NCI-H187 treated with DMSO at 0.1 percent for 48 hours (cell line): ENCODE measurements around the gene PRRX2.
"Not testable (repeated sequence)": the region's sequence is repeated elsewhere in the genome, so short reads cannot be mapped to it uniquely, and the experiment has no call there.

Source experiments
- DNase-seq: peaks from one replicate; lab custom pipeline; 2025; lab: John Stamatoyannopoulos, UW

Gene PRRX2

DNA sequence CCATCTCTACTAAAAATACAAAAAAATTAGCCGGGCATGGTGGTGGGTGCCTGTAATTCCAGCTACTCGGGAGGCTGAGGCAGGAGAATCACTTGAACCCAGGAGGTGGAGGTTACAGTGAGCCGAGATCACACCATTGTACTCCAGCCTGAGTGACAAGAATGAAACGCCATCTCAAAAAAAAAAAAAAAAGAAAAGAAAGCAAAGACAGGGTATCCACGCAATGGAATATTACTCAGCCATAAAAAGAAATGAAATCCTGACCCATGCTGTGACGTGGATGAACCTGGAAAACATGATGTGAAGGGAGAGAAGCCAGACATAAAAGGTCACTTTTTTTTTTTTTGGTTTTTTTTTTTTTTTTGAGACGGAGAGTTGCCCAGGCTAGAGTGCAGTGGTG lies 95.3 kb downstream of the PRRX2 start:
- DNase-seq, result not testable (repeated sequence)

GRCh38 chr9:129761293-129761900 lies 96.0 kb downstream of the PRRX2 start:
- DNase-seq, result no peak

- DNase-seq, result no peak
These were observed 96.5 kb downstream of the PRRX2 start for GRCh38 chr9:129761901-129762369.

GRCh38 chr9:129762370-129762984 lies 97.0 kb downstream of the PRRX2 start:
- DNase-seq, result not testable (repeated sequence)

GRCh38 chr9:129762985-129763926 lies 97.8 kb downstream of the PRRX2 start:
- no peak for DNase-seq

GRCh38 chr9:129765764-129766317 lies 100.4 kb downstream of the PRRX2 start:
- DNase-seq, result no peak

DNA sequence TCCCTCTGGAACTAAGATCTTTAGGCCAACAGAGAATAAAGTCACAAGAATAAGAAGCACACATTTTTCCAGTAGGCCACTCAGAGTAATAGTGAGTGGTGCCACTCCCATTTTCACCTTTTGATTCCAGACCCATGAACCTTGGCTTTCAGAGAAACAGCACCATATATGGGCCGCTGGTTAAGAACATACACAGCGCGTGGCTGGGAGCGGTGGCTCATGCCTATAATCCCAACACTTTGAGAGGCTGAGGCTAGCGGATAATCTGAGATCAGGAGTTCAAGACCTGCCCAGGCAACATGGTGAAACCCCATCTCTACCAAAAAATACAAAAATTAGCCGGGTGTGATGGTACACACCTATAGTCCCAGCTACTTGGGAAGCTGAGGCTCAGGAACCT lies 103.0 kb downstream of the PRRX2 start:
- DNase-seq, result no peak

DNA sequence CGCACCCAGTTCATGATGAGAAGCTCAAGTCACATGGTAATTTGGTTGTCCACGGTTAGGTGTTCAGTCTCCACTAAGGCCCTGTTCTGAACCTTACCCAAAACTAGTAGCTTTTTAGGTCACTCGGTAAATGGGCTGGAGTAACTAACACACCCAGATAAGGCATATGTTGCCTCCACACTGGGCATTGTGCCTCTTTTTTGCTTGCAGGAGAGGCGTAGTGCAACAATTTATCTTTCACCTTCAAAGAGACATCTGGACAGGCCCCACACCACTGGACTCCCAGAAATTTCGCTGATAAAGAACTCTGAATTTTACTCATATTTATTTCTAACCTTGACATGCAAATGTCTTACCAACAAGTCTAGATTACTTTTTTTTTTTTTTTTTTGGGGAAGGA lies 104.2 kb downstream of the PRRX2 start:
- DNase-seq, result no peak

GRCh38 chr9:129770741-129771140 lies 105.3 kb downstream of the PRRX2 start:
- DNase-seq, result no peak
